H1 (cell line): ENCODE results near the gene IZUMO4.

ENCODE experiments used
- ASH2L ChIP-seq: fragments of 200-600, 300-600 bp; sonication (generic); IDR thresholded peaks from one replicate; pipeline ENCODE4 v1.7.1; 2017; ENCODE audit warnings: low read length
- CTCF ChIP-seq, 3 experiments: IDR thresholded peaks; 1 replicate in 2 of 3; 2 replicates in 1 of 3; pipeline versions ENCODE4 v1.5.1 to v1.6.1; 2011; ENCODE audit warnings: low read length in 3 of 3, mild to moderate bottlenecking in 3 of 3, inconsistent platforms in 2 of 3, low read depth in 1 of 3, moderate library complexity in 1 of 3; ENCODE audit not compliant: insufficient read depth in 1 of 3; ENCODE audit errors: control extremely low read depth in 1 of 3
- EP300 ChIP-seq, 2 experiments: IDR thresholded peaks; 1 replicate in 1 of 2; 2 replicates in 1 of 2; pipeline ENCODE4 v1.6.1; 2011 to 2012; ENCODE audit warnings: low read depth in 2 of 2, low read length in 2 of 2, mild to moderate bottlenecking in 2 of 2, borderline replicate concordance in 1 of 2, inconsistent platforms in 1 of 2, moderate library complexity in 1 of 2
- EZH2 ChIP-seq: fragments of 200-600 bp; sonication (generic); IDR thresholded peaks from 2 replicates; pipeline ENCODE4 v1.7.1; 2012; ENCODE audit warnings: low read depth, mild to moderate bottlenecking, moderate library complexity, low read length, inconsistent platforms; ENCODE audit not compliant: severe bottlenecking
- HDAC2 ChIP-seq, 2 experiments: fragments of 300-600 bp in 1 of 2; sonication (generic) in 1 of 2; IDR thresholded peaks; 2 replicates each; pipeline ENCODE4 v1.6.1; 2011 to 2012; ENCODE audit warnings: low read depth in 2 of 2, low read length in 2 of 2, mild to moderate bottlenecking in 2 of 2, moderate library complexity in 2 of 2, borderline replicate concordance in 1 of 2, inconsistent platforms in 1 of 2
- JUND ChIP-seq: IDR thresholded peaks from 2 replicates; pipeline ENCODE4 v1.6.1; 2011; ENCODE audit warnings: mild to moderate bottlenecking, improper control_type of control experiment, low read length
- POLR2A ChIP-seq, 2 experiments: IDR thresholded peaks; 1 replicate in 1 of 2; 2 replicates in 1 of 2; pipeline ENCODE4 v1.6.1; 2011; ENCODE audit warnings: low read depth in 2 of 2, low read length in 2 of 2, mild to moderate bottlenecking in 2 of 2; ENCODE audit errors: control extremely low read depth in 1 of 2
- POLR2AphosphoS5 ChIP-seq: IDR thresholded peaks from 2 replicates; pipeline ENCODE4 v1.6.1; 2011; ENCODE audit warnings: low read depth, low read length
- SAP30 ChIP-seq: fragments of 300-600 bp; sonication (generic); IDR thresholded peaks from 2 replicates; pipeline ENCODE4 v1.7.1; 2012; ENCODE audit warnings: low read length, moderate library complexity, mild to moderate bottlenecking, inconsistent platforms; ENCODE audit not compliant: insufficient read depth, insufficient replicate concordance

DNA sequence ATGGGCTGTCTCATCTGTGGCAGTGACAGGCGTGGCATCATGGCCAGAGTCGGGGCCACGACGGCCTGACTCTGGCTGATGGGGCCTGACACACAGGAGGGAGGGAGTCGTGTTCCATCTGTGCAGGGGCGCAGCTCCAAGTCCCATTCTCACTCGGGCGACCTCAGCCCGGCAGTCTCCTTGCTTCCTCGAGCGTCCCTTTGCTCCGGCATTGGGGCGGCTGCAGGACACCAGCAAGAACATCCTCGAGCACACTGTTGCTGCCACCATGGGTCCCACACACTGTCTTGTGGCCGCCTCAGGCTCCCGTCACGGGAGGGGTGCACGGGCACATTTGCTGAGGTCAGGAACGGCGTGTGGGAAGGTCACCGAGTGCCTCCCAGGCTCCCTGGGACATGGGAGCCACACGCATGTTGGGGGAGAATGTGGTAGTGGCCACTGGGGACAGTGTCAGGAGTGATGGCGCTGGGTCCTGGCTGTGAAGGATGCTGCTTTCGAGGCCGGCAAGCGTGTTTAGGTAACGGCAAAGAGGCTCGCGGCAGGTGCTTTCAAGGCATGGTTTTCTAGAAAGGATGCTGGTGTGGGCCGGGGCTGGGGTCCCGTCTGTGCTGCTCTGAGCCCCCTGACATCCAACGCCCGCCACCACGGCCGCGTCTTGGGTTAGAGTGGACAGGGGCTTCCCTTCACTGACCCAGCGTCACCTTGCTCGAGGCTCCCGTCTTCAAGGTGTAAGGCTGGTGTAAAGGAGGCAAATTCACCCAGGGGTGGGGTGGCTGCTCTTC is 3.4 kb downstream of the IZUMO4 start:
- TF ChIP-seq ASH2L (no peak), CTCF (IDR thresholded peaks at IDR 0.05; ENCODE audit: control extremely low read depth in 1 of 3, insufficient read depth in 1 of 3, low read depth in 1 of 3, low read length in 3 of 3) (no peak), EP300 (IDR thresholded peaks at IDR 0.05; ENCODE audit: borderline replicate concordance in 1 of 2, low read depth in 2 of 2, low read length in 2 of 2) (no peak), POLR2A (IDR thresholded peaks at IDR 0.05; ENCODE audit: control extremely low read depth in 1 of 2, low read depth in 2 of 2, low read length in 2 of 2) (no peak), SAP30 (no peak), HDAC2 (IDR thresholded peaks at IDR 0.05; ENCODE audit: borderline replicate concordance in 1 of 2, low read depth in 2 of 2, low read length in 2 of 2) (no peak), EZH2 (no peak), POLR2AphosphoS5 (no peak), JUND (no peak)
